Caco-2 (cell line): ENCODE results near the gene COL8A1. TPM values are rescaled to one million over a fixed set of nuclear protein-coding genes. Genes with fewer than 3 reads are reported as not detected.

Experiments used
- BruUV-seq: library from RNA; stranded (reverse); fragments of 400-500 nt; replicated peaks from 2 replicates; lab custom pipeline; 2021; lab: Mats Ljungman, UMichigan
- CTCF ChIA-PET: fragments of 300-600 bp; sonication (Branson Sonifier 250); formaldehyde crosslinking; loops from one replicate; lab custom pipeline; 2022; ENCODE audit warnings: antibody characterized with exemption; lab: Charles Lee
- POLR2A ChIA-PET: fragments of 300-600 bp; sonication (Branson Sonifier 250); formaldehyde crosslinking; loops from one replicate; lab custom pipeline; 2022; ENCODE audit warnings: antibody characterized with exemption; lab: Charles Lee
- DNase-seq, 2 experiments: peaks; one replicate each; pipeline versions ENCODE4 v3.0.0 to v3.0.0-alpha.2; 2020 to 2022
- H3K27me3 ChIP-seq: replicated peaks from 2 replicates; pipeline ENCODE4 v1.6.0; 2011; ENCODE audit warnings: low read length; ENCODE audit not compliant: control insufficient read depth, insufficient read depth
- H3K36me3 ChIP-seq: 2 replicates; pipeline ENCODE4 v1.5.1; 2011; ENCODE audit warnings: low read length; ENCODE audit not compliant: control insufficient read depth, insufficient read depth
- H3K4me1 ChIP-seq: fragments of 250-450 bp; sonication (Bioruptor Pico); 2 replicates; pipeline ENCODE4 v1.5.1; 2020; ENCODE audit warnings: mild to moderate bottlenecking
- H3K4me3 ChIP-seq: 2 replicates; pipeline ENCODE4 v1.5.1; 2011; ENCODE audit warnings: low read depth, mild to moderate bottlenecking, control low read depth, low read length
- H3K9me3 ChIP-seq: fragments of 250-450 bp; sonication (Bioruptor Pico); 2 replicates; pipeline ENCODE4 v1.5.1; 2020; ENCODE audit warnings: mild to moderate bottlenecking, moderate library complexity
- H3K27ac Mint-ChIP-seq: one replicate; pipeline ENCODE4 v1.8.0; 2022; ENCODE audit warnings: mixed read lengths; ENCODE audit not compliant: unreplicated experiment
- H3K27me3 Mint-ChIP-seq: one replicate; pipeline ENCODE4 v1.8.0; 2022; ENCODE audit warnings: mixed read lengths; ENCODE audit not compliant: insufficient read depth, unreplicated experiment
- H3K36me3 Mint-ChIP-seq: one replicate; pipeline ENCODE4 v1.8.0; 2022; ENCODE audit warnings: mild to moderate bottlenecking, mixed read lengths; ENCODE audit not compliant: insufficient read depth, unreplicated experiment
- H3K4me1 Mint-ChIP-seq: one replicate; pipeline ENCODE4 v1.8.0; 2022; ENCODE audit warnings: low read depth, mixed read lengths; ENCODE audit not compliant: unreplicated experiment
- H3K4me3 Mint-ChIP-seq: one replicate; pipeline ENCODE4 v1.8.0; 2022; ENCODE audit warnings: mild to moderate bottlenecking, moderate library complexity, mixed read lengths; ENCODE audit not compliant: unreplicated experiment
- H3K9me3 Mint-ChIP-seq: one replicate; pipeline ENCODE4 v1.8.0; 2022; ENCODE audit warnings: mixed read lengths; ENCODE audit not compliant: unreplicated experiment
- intact Hi-C: fragments of 100-400 bp; cut with micrococcal nuclease; formaldehyde crosslinking; loops from one replicate; pipeline ENCODE4 v1.10.0; 2022; ENCODE audit not compliant: unreplicated experiment
- total RNA-seq: library from RNA; stranded (reverse); gene quantifications from 2 replicates; pipeline ENCODE4 v1.2.3, GENCODE V29; 2022
- TF ChIP-seq, protein P1 (sequence below), 2 experiments: fragments of 200-600 bp in 1 of 2; IDR thresholded peaks; 1 replicate in 1 of 2; 2 replicates in 1 of 2; pipeline versions ENCODE4 v1.5.1 to v1.8.0; 2011 to 2022; ENCODE audit warnings: antibody characterized with exemption in 1 of 2, control low read depth in 1 of 2, inconsistent platforms in 1 of 2, low read depth in 1 of 2, low read length in 1 of 2, mild to moderate bottlenecking in 1 of 2, moderate library complexity in 1 of 2; ENCODE audit not compliant: insufficient read depth in 1 of 2, severe bottlenecking in 1 of 2, unreplicated experiment in 1 of 2

COL8A1 gene
- total RNA-seq, 1 experiment from 2014 or later: not detected

DNA sequence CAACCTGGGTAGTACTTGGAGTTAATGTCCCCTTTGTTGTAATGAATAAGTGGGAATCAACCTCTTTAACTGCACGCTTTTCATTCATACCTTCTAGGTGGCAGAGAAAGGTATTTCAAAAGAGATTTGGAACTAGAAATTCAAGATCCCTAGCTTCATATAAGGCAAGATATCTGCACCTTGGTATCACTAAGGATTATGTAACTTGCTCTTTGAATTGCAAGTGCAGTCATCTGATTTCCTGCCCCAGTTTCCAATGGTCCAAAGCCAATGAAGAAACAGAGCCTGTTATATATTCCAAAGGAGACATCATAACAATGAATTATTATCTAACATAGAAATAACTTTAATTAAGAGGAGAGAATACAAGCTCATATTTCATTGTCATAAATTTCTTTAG lies 124.5 kb downstream of the COL8A1 start:
- no peak for DNase-seq
- Mint-ChIP-seq H3K4me3 (no peak overlapping the region), H3K4me1 (no peaks in the 10 kb centered on the region), H3K36me3 (no peaks in the 10 kb centered on the region), H3K27ac (no peak overlapping the region), H3K9me3 (no peaks in the 10 kb centered on the region), H3K27me3 (peaks cover 14% of the 10 kb centered on the region)
- Histone ChIP-seq H3K27me3 (no peaks in the 10 kb centered on the region), H3K9me3 (no peaks in the 10 kb centered on the region), H3K4me1 (no peaks in the 10 kb centered on the region), H3K36me3 (no peaks in the 10 kb centered on the region), H3K4me3 (no peak overlapping the region)
- TF ChIP-seq, protein P1, sequence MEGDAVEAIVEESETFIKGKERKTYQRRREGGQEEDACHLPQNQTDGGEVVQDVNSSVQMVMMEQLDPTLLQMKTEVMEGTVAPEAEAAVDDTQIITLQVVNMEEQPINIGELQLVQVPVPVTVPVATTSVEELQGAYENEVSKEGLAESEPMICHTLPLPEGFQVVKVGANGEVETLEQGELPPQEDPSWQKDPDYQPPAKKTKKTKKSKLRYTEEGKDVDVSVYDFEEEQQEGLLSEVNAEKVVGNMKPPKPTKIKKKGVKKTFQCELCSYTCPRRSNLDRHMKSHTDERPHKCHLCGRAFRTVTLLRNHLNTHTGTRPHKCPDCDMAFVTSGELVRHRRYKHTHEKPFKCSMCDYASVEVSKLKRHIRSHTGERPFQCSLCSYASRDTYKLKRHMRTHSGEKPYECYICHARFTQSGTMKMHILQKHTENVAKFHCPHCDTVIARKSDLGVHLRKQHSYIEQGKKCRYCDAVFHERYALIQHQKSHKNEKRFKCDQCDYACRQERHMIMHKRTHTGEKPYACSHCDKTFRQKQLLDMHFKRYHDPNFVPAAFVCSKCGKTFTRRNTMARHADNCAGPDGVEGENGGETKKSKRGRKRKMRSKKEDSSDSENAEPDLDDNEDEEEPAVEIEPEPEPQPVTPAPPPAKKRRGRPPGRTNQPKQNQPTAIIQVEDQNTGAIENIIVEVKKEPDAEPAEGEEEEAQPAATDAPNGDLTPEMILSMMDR (IDR thresholded peaks at IDR 0.05; ENCODE audit: insufficient read depth in 1 of 2, low read depth in 1 of 2, low read length in 1 of 2, severe bottlenecking in 1 of 2, unreplicated experiment in 1 of 2): no peak
- POLR2A ChIA-PET: no interaction called here
- no TSS peak for BruUV-seq
- CTCF ChIA-PET: no interaction called here
- intact Hi-C loops: no loop called here

DNA sequence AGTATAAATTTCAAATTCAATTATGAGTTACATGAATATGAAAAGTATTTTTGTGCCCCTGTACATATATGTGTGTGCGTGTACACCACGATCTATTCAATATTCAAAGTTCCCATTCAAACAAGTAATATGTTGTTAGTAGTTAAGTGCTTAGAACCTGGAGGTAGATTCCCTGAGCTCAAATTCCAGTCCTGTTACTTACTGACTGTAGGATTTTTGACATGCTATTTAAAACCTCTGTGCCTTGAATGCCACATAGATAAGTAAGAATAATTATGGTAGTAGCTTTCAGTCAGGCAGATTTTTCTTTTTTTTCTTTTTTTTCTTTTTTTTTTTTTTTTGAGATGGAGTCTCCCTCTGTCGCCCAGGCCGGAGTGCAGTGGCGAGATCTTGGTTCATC lies 126.0 kb downstream of the COL8A1 start:
- intact Hi-C loops: no loop called here
- CTCF ChIA-PET: no interaction called here

DNA sequence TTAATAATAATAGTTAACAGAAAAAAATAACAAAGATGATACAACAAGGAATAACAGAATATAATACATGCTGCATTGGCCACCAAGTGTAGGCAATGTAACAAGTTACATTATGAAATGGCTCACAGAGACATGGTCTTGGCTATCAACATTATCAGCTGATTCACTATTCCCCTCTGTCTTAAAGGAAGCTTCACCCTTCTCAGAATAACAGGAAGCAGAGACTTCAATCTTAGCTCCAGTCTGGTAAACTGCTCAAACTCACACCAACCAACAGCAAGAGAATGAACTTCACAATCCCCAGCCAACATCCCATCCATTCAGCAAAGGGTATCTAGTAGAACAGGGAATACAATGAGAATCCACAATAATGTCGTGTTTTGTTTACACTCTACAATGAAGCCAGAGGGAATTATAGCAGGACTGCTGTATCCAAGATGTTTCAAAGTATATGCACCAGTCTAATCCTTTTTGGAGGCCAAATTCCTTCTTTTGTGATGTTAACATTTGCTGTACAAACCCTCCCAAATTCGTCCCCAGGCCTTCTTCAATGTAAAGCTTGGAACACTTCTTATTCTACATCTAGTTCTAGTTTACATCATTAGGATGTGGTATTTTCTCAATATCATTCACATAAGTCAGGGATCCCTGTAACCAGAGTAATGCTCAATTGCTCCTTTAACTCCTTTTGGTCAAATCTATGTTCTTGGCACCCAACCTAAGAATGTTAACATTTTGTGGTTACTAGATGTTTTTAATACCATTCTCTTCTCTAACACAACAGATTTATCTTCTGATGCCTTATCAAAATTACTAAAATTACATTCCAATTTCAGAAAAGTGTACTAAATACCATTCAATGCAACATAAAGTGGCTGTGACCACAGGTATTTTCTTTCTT lies 126.9 kb downstream of the COL8A1 start:
- H3K36me3 Mint-ChIP-seq: no peaks in the 10 kb centered on the region
- H3K27ac Mint-ChIP-seq: no peak overlapping the region
- no peak for DNase-seq
- CTCF ChIA-PET: no interaction called here
- Histone ChIP-seq H3K27me3 (no peaks in the 10 kb centered on the region), H3K9me3 (no peaks in the 10 kb centered on the region), H3K4me1 (no peaks in the 10 kb centered on the region), H3K4me3 (no peak overlapping the region), H3K36me3 (no peaks in the 10 kb centered on the region)
- TF ChIP-seq, protein P1 (IDR thresholded peaks at IDR 0.05; ENCODE audit: insufficient read depth in 1 of 2, low read depth in 1 of 2, low read length in 1 of 2, severe bottlenecking in 1 of 2, unreplicated experiment in 1 of 2): no peak
- H3K4me3 Mint-ChIP-seq: no peak overlapping the region
- no peaks in the 10 kb centered on the region for H3K4me1 Mint-ChIP-seq
- no peaks in the 10 kb centered on the region for H3K9me3 Mint-ChIP-seq
- H3K27me3 Mint-ChIP-seq: peaks cover 7% of the 10 kb centered on the region
- POLR2A ChIA-PET: no interaction called here
- BruUV-seq: no TSS peak
- intact Hi-C loops: no loop called here

More for the DNA sequence above, 126.0 kb downstream of the COL8A1 start:
- Histone ChIP-seq H3K4me1 (no peaks in the 10 kb centered on the region), H3K4me3 (no peak overlapping the region), H3K36me3 (no peaks in the 10 kb centered on the region), H3K9me3 (no peaks in the 10 kb centered on the region), H3K27me3 (no peaks in the 10 kb centered on the region)
- no peak overlapping the region for H3K27ac Mint-ChIP-seq
- BruUV-seq: no TSS peak
- POLR2A ChIA-PET: no interaction called here
- no peaks in the 10 kb centered on the region for H3K4me1 Mint-ChIP-seq
- TF ChIP-seq, protein P1 (IDR thresholded peaks at IDR 0.05; ENCODE audit: insufficient read depth in 1 of 2, low read depth in 1 of 2, low read length in 1 of 2, severe bottlenecking in 1 of 2, unreplicated experiment in 1 of 2): no peak
- H3K27me3 Mint-ChIP-seq: peaks cover 11% of the 10 kb centered on the region
- no peak overlapping the region for H3K4me3 Mint-ChIP-seq
- DNase-seq: no peak
- H3K36me3 Mint-ChIP-seq: no peaks in the 10 kb centered on the region
- no peaks in the 10 kb centered on the region for H3K9me3 Mint-ChIP-seq
